Upper lobe of left lung (tissue), 6 donors: ENCODE data around the gene STIMATE. TPM values are rescaled to one million over a fixed set of nuclear protein-coding genes. Genes with fewer than 3 reads are reported as not detected.

Source experiments
- ATAC-seq, 2 donors: fragments of 200-7000 bp; cut with Tn5 transposase; one replicate each; pipeline ENCODE4 v1.9.1; 2022; ENCODE audit warnings: mild to moderate bottlenecking in 2 of 2, moderate library complexity in 2 of 2; ENCODE audit not compliant: low FRiP score in 2 of 2
- DNase-seq, 2 donors: peaks; one replicate each; pipeline ENCODE4 v3.0.0-alpha.2; 2019 to 2020
- H3K27ac ChIP-seq, 4 donors: fragments of 200-600 bp; sonication (generic); one replicate each; pipeline ENCODE4 v1.5.1; 2016 to 2019
- H3K27me3 ChIP-seq, 4 donors: fragments of 200-600 bp; sonication (generic); one replicate each; pipeline ENCODE4 v1.5.1; 2017 to 2019
- H3K36me3 ChIP-seq, 4 donors: fragments of 200-600 bp; sonication (generic); one replicate each; pipeline ENCODE4 v1.5.1; 2016 to 2019
- H3K4me1 ChIP-seq, 4 donors: fragments of 200-600 bp; sonication (generic); one replicate each; pipeline ENCODE4 v1.5.1; 2018 to 2019
- H3K4me3 ChIP-seq, 4 donors: fragments of 200-600 bp; sonication (generic); one replicate each; pipeline ENCODE4 v1.5.1; 2017 to 2019; ENCODE audit warnings: mild to moderate bottlenecking in 2 of 4, moderate library complexity in 1 of 4
- H3K9me3 ChIP-seq, 4 donors: fragments of 200-600 bp; sonication (generic); one replicate each; pipeline ENCODE4 v1.5.1; 2018 to 2019
- EP300 ChIP-seq, 4 donors: sonication (generic); formaldehyde crosslinking; IDR thresholded peaks; one replicate each; pipeline ENCODE4 v1.5.1; 2017; ENCODE audit warnings: antibody characterized with exemption in 4 of 4, control low read depth in 2 of 4
- POLR2A ChIP-seq, 4 donors: fragments of 450-650 bp; IDR thresholded peaks; one replicate each; pipeline ENCODE4 v1.5.1; 2016 to 2017; ENCODE audit warnings: antibody characterized with exemption in 4 of 4, mild to moderate bottlenecking in 2 of 4
- POLR2AphosphoS5 ChIP-seq, 2 donors: sonication (generic); formaldehyde crosslinking; IDR thresholded peaks; one replicate each; pipeline ENCODE4 v1.5.1; 2017; ENCODE audit warnings: antibody characterized with exemption in 2 of 2
- WGBS, 2 donors: methylation state at CpG; one replicate each; pipeline ENCODE4 v1.1.5; 2017 to 2018; 5-methylcytosine and 5-hydroxymethylcytosine counted together
- total RNA-seq, 6 donors: library from RNA; depleted of rRNA in 4 of 6; stranded (reverse); fragments of >200 nt in 4 of 6; gene quantifications; one replicate each; pipeline versions ENCODE4 v1.1.0 to v1.2.1, GENCODE V29; 2016 to 2021
- TF ChIP-seq, protein P1 (sequence below), 6 experiments: fragments of 450-650 bp in 4 of 6; fragments of 200-600 bp in 2 of 6; sonication (generic) in 2 of 6; IDR thresholded peaks; one replicate each; pipeline ENCODE4 v1.5.1; 2016 to 2019; ENCODE audit warnings: antibody characterized with exemption in 6 of 6
- donor health status: DM: no; HTN: no; CAD: no; lungs with moderate emphysema.
- donor health status: DM: no; HTN: yes; CAD: no; lungs with severe emphysema.

STIMATE gene
- total RNA-seq, 6 donors from 2014 or later = 39.7 to 87.0 (median 44.9) TPM

DNA sequence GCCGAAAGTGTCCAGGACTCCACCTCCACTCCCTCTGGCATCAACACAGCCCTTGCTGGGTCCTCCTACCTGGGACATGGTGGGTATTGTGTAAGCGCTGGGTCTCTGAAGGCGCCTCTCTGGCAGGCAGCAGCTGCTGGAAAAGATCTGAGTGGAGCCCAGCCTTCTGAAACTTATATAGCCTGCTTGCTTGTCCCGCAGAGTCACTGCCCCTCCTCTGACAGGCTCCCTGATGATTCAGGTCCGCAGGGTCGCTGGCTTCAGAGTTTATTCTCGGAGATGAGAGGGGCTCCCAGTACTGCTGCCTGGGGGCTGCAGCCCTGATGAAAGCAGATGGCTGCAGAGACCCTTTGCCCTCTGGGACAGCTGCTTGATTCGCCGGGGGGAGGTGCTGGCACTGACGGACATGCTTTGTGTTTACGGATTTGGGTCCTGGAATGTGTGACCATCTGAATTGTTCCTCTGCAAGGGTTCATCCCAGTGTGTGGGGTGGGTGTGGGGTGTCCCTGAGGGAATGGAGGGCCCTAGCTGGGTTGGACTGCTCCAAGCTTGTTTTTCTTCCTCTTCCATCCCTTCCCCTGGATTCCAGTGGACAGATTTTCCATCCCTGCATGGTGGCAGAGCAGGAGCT, 62.4 kb downstream of the STIMATE start, which contains the start of gene MUSTN1:
MUSTN1 (minus strand) TSS at position 149 of the 631 bp plus-strand sequence; CDS start at position 78, 71 bp downstream.
- no peaks in the 10 kb centered on the region for H3K9me3 ChIP-seq
- WGBS, 2 donors = 75 to 83% methylated on average over 6 to 11 of the region's 11 CpGs
- H3K4me3 ChIP-seq = peak within 1 kb of the TSS in 1 of 4 donors; percentile 10
- H3K36me3 ChIP-seq = peaks cover 0 to 37% (median 15%) of the 10 kb centered on the region in 4 donors
- H3K27me3 ChIP-seq = no peaks in the 10 kb centered on the region
- TF ChIP-seq, protein P1, sequence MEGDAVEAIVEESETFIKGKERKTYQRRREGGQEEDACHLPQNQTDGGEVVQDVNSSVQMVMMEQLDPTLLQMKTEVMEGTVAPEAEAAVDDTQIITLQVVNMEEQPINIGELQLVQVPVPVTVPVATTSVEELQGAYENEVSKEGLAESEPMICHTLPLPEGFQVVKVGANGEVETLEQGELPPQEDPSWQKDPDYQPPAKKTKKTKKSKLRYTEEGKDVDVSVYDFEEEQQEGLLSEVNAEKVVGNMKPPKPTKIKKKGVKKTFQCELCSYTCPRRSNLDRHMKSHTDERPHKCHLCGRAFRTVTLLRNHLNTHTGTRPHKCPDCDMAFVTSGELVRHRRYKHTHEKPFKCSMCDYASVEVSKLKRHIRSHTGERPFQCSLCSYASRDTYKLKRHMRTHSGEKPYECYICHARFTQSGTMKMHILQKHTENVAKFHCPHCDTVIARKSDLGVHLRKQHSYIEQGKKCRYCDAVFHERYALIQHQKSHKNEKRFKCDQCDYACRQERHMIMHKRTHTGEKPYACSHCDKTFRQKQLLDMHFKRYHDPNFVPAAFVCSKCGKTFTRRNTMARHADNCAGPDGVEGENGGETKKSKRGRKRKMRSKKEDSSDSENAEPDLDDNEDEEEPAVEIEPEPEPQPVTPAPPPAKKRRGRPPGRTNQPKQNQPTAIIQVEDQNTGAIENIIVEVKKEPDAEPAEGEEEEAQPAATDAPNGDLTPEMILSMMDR (IDR thresholded peaks at IDR 0.05) = no peak
- TF ChIP-seq POLR2A (IDR thresholded peaks at IDR 0.05) (no peak), EP300 (IDR thresholded peaks at IDR 0.05) (no peak), POLR2AphosphoS5 (IDR thresholded peaks at IDR 0.05) (no peak)
- ATAC-seq (no peak), DNase-seq (no peak)
- H3K4me1 ChIP-seq = peaks cover 0 to 6% (median 3%) of the 10 kb centered on the region in 4 donors
- H3K27ac ChIP-seq = peak within 1 kb of the TSS in 2 of 4 donors; percentile 3 to 33

DNA sequence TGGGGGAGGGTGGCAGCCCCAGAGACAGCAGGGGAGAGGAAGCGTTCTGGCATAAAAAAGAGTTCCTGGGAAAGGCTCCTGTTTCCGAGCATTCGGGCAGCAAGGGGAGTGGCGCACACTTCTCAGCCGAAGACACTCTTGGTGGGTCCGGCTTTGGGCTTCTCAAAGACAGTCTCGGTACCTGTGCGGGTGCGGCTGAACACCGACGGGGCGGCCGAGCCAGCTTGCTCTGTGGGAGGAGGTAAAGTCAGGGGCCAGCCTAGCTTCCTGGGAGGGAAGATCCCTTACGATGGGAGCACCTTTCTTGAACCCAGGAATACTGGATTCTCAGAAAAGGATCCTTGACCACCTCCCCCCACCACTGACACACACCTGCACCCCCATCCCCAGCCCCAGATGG, 64.1 kb downstream of the STIMATE start:
- Histone ChIP-seq H3K36me3 (peaks cover 0 to 20% (median 8%) of the 10 kb centered on the region in 4 donors), H3K27me3 (no peaks in the 10 kb centered on the region), H3K4me3 (no peak overlapping the region), H3K9me3 (no peaks in the 10 kb centered on the region), H3K4me1 (peaks cover 0 to 6% (median 3%) of the 10 kb centered on the region in 4 donors), H3K27ac (no peak overlapping the region)
- ATAC-seq (no peak), DNase-seq (peak in 1 of 2 donors; percentile 66)
- WGBS, 2 donors = 94 to 96% methylated on average over 13 to 14 of the region's 14 CpGs
- TF ChIP-seq POLR2AphosphoS5 (IDR thresholded peaks at IDR 0.05) (no peak), EP300 (IDR thresholded peaks at IDR 0.05) (no peak), POLR2A (IDR thresholded peaks at IDR 0.05) (no peak)
- TF ChIP-seq, protein P1 (IDR thresholded peaks at IDR 0.05) = no peak

DNA sequence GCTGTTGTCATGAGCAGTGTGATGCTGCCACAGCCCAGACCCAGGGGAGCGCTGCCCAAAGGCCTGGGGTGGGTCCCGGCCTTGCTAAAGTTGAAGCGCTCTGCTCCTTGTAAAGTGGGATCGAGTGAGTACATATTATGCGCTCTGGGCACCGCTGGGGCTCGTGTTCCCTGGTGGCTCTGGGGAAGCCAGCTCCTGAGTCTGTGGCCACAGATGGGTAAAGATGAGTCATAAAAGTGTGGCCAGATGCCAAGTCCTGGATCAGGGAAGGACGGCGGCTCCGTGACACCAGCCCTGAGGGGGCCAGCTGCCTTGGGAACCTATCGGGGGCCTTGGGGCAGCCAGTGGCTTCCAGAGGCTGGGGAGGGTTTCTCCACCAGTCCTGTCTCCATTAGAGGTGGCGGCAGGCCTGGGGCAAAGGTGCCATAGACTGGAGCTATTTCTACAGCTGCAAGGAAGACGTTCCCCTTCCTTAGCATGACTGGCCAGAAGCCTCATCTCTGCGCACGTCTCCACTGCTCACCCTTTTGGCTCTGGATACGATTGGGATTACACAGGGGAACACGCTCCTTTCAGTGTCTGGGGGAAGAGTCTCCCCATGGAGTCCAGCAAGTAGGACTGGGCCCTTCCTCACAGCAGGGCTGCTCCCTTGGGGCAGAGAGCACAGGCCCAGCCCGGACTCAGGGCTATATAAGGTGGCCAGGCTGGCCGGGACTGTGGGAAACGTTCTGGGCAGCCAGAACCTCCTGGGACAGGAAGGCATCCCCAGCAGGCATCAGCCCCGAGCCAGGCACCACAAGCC, 65.6 kb downstream of the STIMATE start:
- peak overlapping the region in 2 of 4 donors; percentile 39 to 48 for H3K27ac ChIP-seq
- H3K9me3 ChIP-seq = no peaks in the 10 kb centered on the region
- 67 to 71% methylated on average over 9 to 18 of the region's 21 CpGs for WGBS, 2 donors
- peaks cover 0 to 12% (median 5%) of the 10 kb centered on the region in 4 donors for H3K36me3 ChIP-seq
- no peaks in the 10 kb centered on the region for H3K27me3 ChIP-seq
- H3K4me1 ChIP-seq = peaks cover 0 to 6% (median 3%) of the 10 kb centered on the region in 4 donors
- TF ChIP-seq POLR2A (IDR thresholded peaks at IDR 0.05) = no peak
- no peak for TF ChIP-seq EP300 (IDR thresholded peaks at IDR 0.05)
- TF ChIP-seq, protein P1 (IDR thresholded peaks at IDR 0.05) = no peak
- no peak for TF ChIP-seq POLR2AphosphoS5 (IDR thresholded peaks at IDR 0.05)
- ATAC-seq = peak in 1 of 2 donors; percentile 47
- peak; percentile 41 to 62 for DNase-seq
- H3K4me3 ChIP-seq = no peak overlapping the region

DNA sequence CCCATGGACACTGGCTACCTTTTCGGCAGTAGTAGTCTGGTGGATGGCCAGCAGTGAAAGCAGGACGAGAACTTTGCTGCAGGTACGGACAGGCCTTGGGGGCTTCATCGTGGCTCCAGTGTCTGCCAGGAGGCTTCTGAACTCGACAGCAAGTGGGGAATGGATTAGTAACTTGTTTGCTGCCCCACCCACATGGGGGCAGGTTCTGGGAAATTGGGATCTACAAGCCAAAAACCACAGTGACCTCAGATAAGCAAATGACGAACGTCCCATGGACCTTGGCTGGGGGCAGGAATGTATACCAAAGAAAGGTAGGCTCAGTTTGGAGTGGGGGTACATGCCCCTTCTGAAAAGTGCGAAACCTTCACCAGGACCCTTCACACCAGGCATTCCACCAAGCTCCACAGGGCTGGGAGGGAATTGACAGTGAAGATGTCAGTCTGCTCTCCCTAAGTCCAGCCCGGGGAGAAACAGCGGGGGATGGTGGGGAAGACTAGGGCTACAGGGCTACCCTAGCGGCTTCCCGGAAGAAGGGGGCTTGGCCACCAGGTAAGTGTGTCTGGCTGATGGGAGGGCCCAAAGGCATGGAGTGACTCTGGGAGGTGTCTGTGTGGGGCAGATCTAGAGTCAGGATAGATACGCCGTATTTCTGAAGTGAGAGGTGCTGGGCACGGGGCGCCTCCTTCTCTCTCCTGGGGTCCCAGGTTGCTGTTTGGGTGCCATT, 66.7 kb downstream of the STIMATE start, which contains the start of gene ITIH4:
ITIH4 (minus strand) TSS at position 138 of the 724 bp plus-strand sequence; CDS start at position 108, 30 bp downstream.
- WGBS, 2 donors = 78 to 85% methylated on average over 16 of the region's 16 CpGs
- DNase-seq = no peak
- no peak for ATAC-seq
- TF ChIP-seq, protein P1 (IDR thresholded peaks at IDR 0.05) = no peak
- no peak for TF ChIP-seq POLR2AphosphoS5 (IDR thresholded peaks at IDR 0.05)
- no peak for TF ChIP-seq POLR2A (IDR thresholded peaks at IDR 0.05)
- TF ChIP-seq EP300 (IDR thresholded peaks at IDR 0.05) = no peak
- peaks cover 0 to 5% (median 3%) of the 10 kb centered on the region in 4 donors for H3K4me1 ChIP-seq
- H3K27me3 ChIP-seq = no peaks in the 10 kb centered on the region
- H3K36me3 ChIP-seq = peaks cover 0 to 4% (median 3%) of the 10 kb centered on the region in 4 donors
- H3K27ac ChIP-seq = peak within 1 kb of the TSS in 1 of 4 donors; percentile 39
- H3K9me3 ChIP-seq = no peaks in the 10 kb centered on the region
- no peak within 1 kb of the TSS for H3K4me3 ChIP-seq
